ENCODE data around the gene SLC5A9.
"Not testable (repeated sequence)": the region's sequence is repeated elsewhere in the genome, so short reads cannot be mapped to it uniquely, and the experiment has no call there.

SLC5A9 gene

GRCh38 chr1:48208251-48208650 lies 14.3 kb upstream of the SLC5A9 start:
- H3K36me3 ChIP-seq (ENCODE audit: insufficient read depth, low read length): no peaks in the 10 kb centered on the region

GRCh38 chr1:48208652-48209051 lies 13.9 kb upstream of the SLC5A9 start:
- no peaks in the 10 kb centered on the region for H3K9me2 ChIP-seq (replicated peaks; ENCODE audit: low read depth, low read length)
- H4K20me1 ChIP-seq (ENCODE audit: insufficient read depth, low read length, poor library complexity, severe bottlenecking): no peaks in the 10 kb centered on the region
- H3K4me2 ChIP-seq (ENCODE audit: low read depth, low read length, poor library complexity, severe bottlenecking): no peak overlapping the region
- H3K9me3 ChIP-seq (ENCODE audit: insufficient read depth, low read depth, low read length): no peaks in the 10 kb centered on the region
- H3K4me1 ChIP-seq (ENCODE audit: insufficient read depth, low read length, poor library complexity, severe bottlenecking): no peaks in the 10 kb centered on the region
- no peak overlapping the region for H3K4me3 ChIP-seq (ENCODE audit: low read length, poor library complexity, severe bottlenecking)
- no peaks in the 10 kb centered on the region for H3K27me3 ChIP-seq (ENCODE audit: insufficient read depth, low read length, poor library complexity, severe bottlenecking)
- H3F3A ChIP-seq (ENCODE audit: low read depth): no peaks in the 10 kb centered on the region
- no peak overlapping the region for H2AFZ ChIP-seq (ENCODE audit: low read length)
- H3K9ac ChIP-seq (ENCODE audit: low read depth, low read length, poor library complexity, severe bottlenecking): no peak overlapping the region
- no peak for TF ChIP-seq EZH2phosphoT487 (IDR thresholded peaks at IDR 0.05; ENCODE audit: borderline replicate concordance)
- no peak for TF ChIP-seq CTCF (conservative IDR thresholded peaks at IDR 0.05; ENCODE audit: low read length)
- H3K36me3 ChIP-seq (ENCODE audit: insufficient read depth, low read length): no peaks in the 10 kb centered on the region
- H3K79me2 ChIP-seq (ENCODE audit: insufficient read depth, low read length): no peaks in the 10 kb centered on the region

More at GRCh38 chr1:48208251-48208650, 14.3 kb upstream of the SLC5A9 start:
- Histone ChIP-seq H3K4me3 (ENCODE audit: low read length, poor library complexity, severe bottlenecking) (no peak overlapping the region), H3K4me1 (ENCODE audit: insufficient read depth, low read length, poor library complexity, severe bottlenecking) (no peaks in the 10 kb centered on the region), H3K9me2 (replicated peaks; ENCODE audit: low read depth, low read length) (no peaks in the 10 kb centered on the region), H3K79me2 (ENCODE audit: insufficient read depth, low read length) (no peaks in the 10 kb centered on the region), H3K9me3 (ENCODE audit: insufficient read depth, low read depth, low read length) (no peaks in the 10 kb centered on the region), H3K27me3 (ENCODE audit: insufficient read depth, low read length, poor library complexity, severe bottlenecking) (no peaks in the 10 kb centered on the region), H2AFZ (ENCODE audit: low read length) (no peak overlapping the region), H4K20me1 (ENCODE audit: insufficient read depth, low read length, poor library complexity, severe bottlenecking) (no peaks in the 10 kb centered on the region), H3K9ac (ENCODE audit: low read depth, low read length, poor library complexity, severe bottlenecking) (no peak overlapping the region), H3F3A (ENCODE audit: low read depth) (no peaks in the 10 kb centered on the region), H3K4me2 (ENCODE audit: low read depth, low read length, poor library complexity, severe bottlenecking) (no peak overlapping the region)
- TF ChIP-seq CTCF (conservative IDR thresholded peaks at IDR 0.05; ENCODE audit: low read length): no peak

GRCh38 chr1:48213462-48213861 lies 9.1 kb upstream of the SLC5A9 start:
- not testable (repeated sequence) for H3K79me2 ChIP-seq (ENCODE audit: insufficient read depth, low read length); H3K4me2 ChIP-seq (ENCODE audit: low read depth, low read length, poor library complexity, severe bottlenecking); H2AFZ ChIP-seq (ENCODE audit: low read length); H3K4me3 ChIP-seq (ENCODE audit: low read length, poor library complexity, severe bottlenecking); H4K20me1 ChIP-seq (ENCODE audit: insufficient read depth, low read length, poor library complexity, severe bottlenecking); H3F3A ChIP-seq (ENCODE audit: low read depth); H3K9me3 ChIP-seq (ENCODE audit: insufficient read depth, low read depth, low read length); H3K9me2 ChIP-seq (replicated peaks; ENCODE audit: low read depth, low read length); H3K9ac ChIP-seq (ENCODE audit: low read depth, low read length, poor library complexity, severe bottlenecking); H3K4me1 ChIP-seq (ENCODE audit: insufficient read depth, low read length, poor library complexity, severe bottlenecking); H3K36me3 ChIP-seq (ENCODE audit: insufficient read depth, low read length); H3K27me3 ChIP-seq (ENCODE audit: insufficient read depth, low read length, poor library complexity, severe bottlenecking)

GRCh38 chr1:48214366-48214765 lies 8.2 kb upstream of the SLC5A9 start:
- not testable (repeated sequence) for H4K20me1 ChIP-seq (ENCODE audit: insufficient read depth, low read length, poor library complexity, severe bottlenecking); H3K9me2 ChIP-seq (replicated peaks; ENCODE audit: low read depth, low read length)

More at GRCh38 chr1:48214366-48214765, 8.2 kb upstream of the SLC5A9 start:
- H3K9me3 ChIP-seq (ENCODE audit: insufficient read depth, low read depth, low read length); H3K27me3 ChIP-seq (ENCODE audit: insufficient read depth, low read length, poor library complexity, severe bottlenecking); H3K36me3 ChIP-seq (ENCODE audit: insufficient read depth, low read length); H3K9ac ChIP-seq (ENCODE audit: low read depth, low read length, poor library complexity, severe bottlenecking); H3K4me2 ChIP-seq (ENCODE audit: low read depth, low read length, poor library complexity, severe bottlenecking); H2AFZ ChIP-seq (ENCODE audit: low read length); H3F3A ChIP-seq (ENCODE audit: low read depth); H3K79me2 ChIP-seq (ENCODE audit: insufficient read depth, low read length); H3K4me3 ChIP-seq (ENCODE audit: low read length, poor library complexity, severe bottlenecking); H3K4me1 ChIP-seq (ENCODE audit: insufficient read depth, low read length, poor library complexity, severe bottlenecking): not testable (repeated sequence)

Data from Loucy (cell line).